Activated T-cell treated with anti-CD3 and anti-CD28 coated beads, Interleukin-2, amount 50 U/mL, for 1 hour (primary cell): Measurements from ENCODE around the gene RPLP2.

Source experiments
- DNase-seq: peaks from one replicate; pipeline ENCODE4 v3.0.0-alpha.2; 2020

Gene RPLP2

DNA sequence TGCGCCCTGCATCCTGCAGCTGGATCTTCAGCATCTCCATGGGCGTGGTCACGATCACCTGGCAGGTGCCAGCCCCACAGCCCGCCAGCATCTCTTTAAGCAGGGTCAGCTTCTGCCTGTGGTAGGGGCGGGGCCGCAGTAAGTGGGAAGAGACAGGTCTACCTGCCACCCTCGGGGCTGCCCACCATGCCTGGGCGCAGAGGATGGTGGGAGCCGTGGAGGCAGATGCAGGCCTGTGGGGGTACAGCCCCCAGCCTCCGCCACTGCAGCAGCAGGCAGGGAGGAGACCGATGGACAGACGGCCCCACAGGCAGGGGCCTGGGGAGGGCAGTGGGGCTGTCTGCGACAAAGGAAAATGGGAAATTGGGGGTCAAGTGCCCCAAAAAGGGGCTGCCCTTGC is 16.9 kb upstream of the RPLP2 start:
- no peak for DNase-seq

DNA sequence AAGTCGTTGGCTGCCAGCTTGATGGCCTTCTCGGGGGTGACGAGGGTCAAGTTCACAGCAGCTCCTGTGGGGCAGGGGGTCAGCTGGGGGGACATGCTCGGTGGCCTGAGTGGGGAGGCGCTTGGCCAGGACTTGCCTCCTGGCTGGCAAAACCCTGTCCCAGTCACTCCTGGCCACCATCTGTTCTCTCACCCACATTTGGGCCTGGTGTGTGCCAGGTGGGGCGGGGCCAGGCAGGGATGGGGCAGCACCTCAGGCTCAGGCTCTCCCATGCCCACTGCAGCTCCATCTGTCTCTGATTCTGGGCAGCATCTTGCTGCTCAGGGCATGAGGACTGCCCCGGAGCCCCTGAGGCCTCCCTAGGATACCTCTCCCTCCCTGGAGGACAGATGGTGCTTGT is 16.2 kb upstream of the RPLP2 start:
- no peak for DNase-seq

DNA sequence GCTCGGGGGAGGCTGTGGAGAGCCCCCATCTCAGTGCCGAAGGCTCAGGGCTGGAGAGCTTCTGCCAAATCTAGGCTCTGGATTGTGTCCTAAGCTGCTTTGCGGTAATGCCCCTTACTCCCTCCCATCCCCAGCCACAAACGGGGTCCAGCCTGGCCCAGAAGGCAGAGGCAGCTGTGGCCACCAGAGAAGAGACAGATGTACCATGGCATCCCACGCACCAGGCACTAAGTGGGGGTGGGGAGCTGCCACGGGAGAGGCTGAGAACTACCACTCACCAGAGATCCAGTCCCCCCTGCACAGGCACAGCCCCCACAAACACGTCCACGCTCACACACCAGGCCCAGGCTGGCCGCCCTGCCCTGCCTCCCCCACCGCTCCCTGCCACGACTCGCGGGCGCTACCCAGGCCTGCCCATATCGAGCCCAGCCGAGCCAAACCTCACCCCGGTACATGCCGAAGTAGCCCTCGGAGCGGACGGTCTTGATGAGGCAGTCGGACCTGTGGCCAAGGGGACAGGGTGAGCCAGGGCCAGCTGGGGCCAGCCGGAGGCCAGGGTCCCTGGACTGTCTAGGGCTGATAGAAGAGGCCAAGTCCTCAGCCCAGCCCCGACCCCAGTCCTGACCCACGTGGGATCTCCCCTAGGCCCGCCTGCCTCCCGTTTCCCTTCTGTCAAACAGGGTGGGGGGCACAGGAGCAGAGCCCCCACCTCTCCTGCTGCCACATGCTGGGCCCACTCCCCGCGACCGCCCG is 15.6 kb upstream of the RPLP2 start:
- no peak for DNase-seq

DNA sequence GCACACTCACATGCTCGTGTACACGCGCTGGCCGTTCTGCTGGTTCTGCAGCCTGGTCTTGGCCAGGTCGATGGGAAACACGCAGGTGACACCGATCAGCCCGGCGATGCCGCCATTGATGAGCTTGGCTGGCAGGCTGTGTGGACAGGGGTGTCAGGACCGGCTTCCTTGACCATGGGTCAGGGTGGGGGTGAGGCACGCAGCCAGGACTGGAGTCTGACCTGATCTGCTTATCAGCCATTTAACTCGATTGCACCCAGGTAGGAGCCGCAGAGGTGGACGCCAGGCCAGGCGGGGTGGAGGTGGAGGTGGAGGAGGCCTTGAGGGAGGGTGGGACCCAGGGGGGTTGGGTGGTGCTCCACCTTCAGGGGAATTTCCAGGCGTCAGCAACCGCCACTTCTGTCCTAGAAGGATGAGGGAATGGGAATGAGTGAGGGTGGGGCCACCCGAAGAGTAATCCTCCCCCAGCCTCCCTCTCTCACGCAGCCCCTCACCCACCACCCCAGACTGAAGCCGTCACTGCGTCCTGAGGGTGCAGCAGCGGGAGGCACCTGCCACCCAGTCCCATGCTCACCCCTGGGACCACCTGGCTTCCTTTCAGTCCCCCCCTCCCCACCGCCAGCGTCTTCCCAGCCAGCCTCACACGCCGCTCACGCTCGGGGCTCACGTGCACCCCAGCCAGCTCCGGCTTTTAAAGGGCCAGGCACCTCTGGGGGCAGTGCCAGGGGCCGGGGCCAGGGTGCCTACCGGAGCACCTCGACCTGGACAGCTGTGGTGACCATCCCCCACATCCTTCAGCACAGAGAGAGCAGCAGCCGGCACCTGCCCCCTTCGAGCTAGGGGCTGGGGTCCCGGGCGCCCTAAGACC is 14.8 kb upstream of the RPLP2 start:
- DNase-seq: no peak

DNA sequence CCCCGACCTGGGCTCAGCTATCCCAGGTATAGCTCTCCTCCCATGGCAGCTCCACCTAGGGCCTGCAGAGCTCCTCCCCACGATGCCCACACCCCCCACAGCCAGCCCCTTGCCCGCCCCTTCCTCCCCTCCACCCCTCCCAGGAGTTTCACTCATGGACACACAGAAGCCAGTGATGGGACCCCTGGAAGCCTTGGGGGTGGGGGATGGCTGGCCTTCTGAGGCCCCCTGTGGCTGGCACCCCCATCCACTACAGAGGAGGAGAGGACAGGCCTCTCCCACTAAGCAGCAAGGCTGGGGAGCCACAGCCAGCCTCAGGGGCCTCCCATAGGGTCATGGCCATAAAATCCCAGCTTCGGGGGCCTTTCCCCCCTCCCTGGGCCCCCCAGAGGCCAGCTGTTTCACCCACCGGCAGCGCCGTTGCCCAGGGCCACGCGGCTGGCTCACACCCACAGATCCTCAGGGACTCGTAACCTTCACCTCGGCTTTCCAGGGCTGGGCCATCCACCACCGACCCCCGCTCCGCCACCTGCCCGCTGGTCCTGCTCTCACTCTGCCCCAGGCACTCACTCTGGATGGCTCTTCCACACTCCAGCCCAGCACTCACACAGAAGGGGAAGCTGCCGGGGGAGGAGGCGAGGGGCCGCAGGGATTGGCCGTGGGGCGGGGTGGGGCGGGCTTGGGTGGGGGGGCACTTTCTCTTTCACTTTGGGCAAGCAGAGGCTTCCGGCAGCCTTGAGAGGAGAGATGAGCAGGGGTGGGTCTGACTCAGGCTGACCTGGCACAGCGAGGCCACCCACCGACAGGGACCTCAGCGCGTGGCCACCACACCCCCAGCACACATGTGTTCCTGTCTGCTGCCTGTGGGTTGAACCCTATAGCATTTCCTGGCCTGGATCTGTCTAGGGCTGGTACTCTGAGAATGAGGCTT is 13.9 kb upstream of the RPLP2 start:
- DNase-seq: peak; percentile 69

DNA sequence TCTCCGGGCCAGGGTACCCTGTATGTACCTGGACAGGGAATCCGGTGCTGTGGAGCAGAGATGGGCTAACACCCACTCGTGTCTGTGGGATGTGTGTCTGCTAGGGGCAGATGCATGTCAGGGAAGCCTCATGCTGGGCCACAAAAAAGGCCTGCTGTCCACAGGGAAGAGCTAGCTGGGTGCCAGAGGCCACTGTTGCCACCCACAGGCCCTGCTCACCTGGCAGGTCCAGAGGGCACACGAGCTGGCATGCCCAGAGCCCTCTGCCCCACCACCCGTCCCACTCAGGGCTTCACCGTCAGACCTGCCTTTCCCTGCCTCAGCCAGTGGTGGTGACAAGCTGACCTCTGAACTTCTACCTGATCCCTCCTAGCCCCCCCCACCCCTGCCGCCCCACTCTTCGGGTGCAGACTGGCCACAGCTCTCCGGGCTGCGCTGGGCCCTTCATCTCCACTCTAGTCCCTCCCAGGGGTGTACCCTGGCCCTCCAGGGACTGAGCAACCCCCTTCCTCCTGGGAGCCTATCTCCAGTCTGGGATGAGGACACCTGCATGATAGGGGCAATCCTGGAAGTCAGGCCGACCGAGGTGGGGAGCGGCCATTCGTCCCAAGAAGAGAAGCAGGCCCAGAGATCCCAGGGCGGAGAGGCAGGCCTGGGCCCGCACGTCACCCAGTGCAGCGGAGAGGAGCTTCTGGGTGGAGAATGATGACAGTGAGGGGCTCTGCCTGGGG is 13.0 kb upstream of the RPLP2 start:
- DNase-seq: no peak

DNA sequence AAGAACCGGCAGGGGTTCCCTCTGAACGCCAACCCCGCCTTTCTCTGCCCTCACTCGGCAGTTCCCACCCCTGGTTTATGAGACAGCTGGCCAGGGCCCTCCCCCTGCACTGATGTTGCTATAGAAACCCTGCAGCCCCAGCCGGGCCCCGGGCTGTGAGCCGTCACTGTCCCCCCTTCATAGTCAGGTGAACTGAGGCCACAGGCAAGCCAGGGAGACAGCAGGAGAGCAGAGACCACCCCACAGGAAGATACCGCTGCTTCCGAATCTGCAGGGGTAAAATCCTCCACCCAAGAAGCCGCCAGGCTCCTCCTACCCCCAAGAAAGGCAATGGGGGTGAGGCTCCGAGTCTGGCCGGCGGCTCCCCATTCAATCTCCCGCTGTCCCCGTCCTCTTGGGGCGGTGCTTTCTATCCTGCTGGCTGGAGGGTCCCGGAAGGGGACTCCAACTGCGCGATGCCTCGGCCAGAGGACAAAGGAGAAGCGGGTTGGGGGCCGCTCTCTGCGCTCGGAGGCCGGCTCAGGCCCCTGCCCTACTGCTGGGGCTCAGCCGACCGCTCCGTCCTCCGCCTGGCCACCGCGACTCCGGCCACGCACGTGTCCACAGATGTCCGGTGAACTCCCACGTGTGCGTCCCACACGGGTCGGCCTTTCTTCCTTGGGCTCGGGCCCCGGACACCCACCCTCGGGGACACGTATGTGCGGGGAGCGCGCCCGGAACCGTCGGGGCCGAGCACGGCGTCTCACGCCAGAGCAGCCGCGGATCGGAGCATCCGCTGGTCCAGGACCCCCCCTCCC is 12.3 kb upstream of the RPLP2 start:
- DNase-seq: peak; percentile 75

DNA sequence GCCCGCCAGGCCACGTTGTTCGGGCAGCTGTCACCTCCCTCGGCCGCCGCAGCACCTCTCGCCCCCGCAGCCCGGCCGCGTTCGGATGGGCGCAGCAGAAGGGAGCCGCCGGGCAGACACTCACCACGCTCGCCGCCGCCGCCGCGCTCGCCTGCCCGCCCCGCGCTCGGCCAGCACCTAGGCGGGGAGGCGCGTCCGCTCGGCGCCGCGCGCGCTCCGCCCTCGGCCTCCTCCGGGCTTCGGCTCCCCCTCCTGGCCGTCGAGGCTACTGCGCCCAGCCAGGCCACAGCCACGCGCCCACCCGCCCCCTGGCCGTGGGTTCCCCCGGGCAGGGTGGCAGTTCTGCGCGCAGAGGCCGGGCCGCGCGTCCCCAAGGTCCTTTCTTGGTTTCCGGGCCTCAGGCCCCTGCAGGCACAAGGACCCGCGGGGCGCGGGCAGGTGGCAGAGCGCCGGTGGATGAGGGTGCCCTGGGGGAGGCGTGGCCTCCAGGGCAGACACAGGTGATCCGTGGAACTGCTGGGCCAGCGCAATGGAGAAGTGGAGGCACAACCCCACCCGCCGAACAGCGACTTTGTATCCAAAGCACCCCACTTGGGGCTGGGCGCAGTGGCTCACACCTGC is 11.6 kb upstream of the RPLP2 start, which contains the start of gene SLC25A22:
Gene SLC25A22, minus strand, starts transcription at position 189 of the 621 bp plus-strand sequence. CDS start 3,275 bp downstream, outside the sequence.
- DNase-seq: peak; percentile 90

DNA sequence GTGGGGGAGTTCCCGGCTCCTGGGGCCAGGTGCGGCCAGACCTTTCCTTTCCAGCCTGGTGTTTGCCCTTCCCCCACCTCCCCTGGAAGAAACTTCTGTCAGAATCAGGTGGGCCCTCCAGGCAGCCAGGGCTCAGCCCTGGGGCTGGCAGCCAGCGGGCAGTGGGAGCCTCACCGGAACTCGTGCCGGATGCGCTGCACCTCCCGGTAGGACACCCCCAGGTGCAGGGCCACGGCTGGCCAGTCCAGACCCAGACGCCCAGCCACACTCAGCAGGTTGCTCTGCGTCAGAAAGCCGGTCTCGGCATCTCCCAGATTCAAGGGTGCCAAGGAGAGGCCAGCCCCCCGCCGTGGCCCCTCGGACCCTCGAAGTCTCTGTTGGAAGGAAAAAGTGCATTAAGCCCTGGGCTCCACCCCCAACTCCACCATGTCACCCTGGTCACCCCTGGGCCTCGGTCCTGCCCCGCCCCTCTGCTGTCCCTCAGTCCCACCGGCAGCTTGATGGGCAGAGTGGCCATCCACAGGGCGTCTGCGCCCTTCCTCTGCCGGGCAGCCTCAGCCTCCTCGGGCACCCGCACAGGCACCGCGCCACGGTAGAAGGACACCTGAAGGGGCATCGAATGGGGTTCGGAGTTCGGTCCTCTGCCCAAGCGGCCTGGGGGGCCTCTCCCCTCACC is 10.0 kb upstream of the RPLP2 start:
- no peak for DNase-seq

DNA sequence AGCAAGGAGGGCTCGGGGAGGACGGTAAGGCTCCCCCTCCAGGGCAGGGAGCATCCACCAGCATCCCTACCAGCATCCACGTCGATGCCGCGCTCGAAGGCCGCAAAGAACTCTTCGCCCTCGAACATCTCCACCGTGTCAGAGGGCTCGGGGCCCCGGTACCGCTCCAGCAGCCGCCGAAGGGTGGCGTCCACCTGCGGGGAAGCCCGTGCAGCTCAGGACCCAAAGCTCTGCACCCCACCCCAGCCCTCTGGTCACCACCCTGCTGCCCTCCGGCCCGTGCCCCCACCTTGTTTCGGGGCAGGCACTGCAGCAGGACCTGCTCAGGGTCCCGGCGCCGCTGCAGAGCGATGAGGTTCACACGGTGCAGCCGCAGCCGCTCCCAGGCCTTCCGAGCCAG is 9.3 kb upstream of the RPLP2 start:
- no peak for DNase-seq

DNA sequence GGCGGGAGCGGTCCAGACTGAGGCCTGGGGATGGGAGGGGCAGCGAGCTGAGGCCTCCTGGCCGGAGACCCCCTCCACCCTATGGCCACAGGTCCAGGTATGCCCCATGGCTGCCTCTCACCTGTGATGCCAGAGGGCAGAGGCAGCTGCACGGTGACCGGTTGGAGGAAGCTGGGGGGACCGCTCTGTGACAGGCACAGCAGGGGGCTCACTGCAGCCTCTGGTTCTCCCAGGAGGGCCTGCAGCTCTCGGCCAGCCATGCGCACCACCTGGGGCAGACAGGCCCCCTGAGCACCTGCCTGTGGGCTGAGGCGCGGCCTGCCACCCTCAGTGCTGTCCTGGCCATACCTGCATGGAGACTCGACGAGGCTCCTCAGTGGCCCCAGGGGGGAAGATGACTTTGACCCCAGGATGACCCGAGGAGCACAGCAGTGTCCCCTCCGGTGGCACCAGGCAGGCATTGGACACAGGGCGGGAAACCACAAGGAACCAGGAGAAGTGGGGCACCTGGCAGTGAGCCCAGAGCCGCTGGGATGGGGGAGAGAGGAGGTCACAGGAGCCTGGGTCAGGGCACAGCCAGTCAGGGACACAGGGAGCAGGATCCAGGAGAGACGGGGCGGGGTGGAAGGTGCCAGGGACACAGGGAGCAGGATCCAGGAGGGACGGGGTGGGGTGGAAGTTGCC is 8.5 kb upstream of the RPLP2 start:
- no peak for DNase-seq

DNA sequence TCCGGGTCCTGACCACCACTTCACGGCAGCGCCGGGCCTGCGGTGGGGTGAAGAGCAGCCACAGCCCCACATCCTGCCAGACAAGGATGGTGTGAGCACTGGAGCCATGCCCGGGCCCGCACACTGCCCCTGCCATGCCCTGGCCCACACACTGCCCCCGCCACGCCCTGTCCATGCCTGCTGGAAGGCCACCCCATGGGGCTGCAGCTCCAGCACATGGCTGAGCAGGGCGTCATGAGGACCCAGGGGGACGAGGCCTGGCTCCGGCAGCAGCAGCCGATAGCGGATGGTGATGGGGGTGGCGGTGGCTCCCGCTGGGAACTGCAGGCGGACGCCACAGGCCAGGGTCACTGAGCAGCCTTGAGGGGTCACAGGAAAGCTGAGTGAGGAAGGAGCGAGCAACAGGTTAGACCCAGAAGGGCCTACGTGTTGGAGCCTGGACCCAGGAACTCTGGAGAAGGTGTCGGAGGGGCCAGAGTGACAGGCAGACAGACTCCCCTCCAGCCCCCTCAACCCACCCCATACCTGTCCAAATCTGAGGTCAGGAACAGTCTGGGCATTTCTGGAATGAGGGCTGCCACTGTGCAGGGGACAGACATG is 7.6 kb upstream of the RPLP2 start:
- no peak for DNase-seq

DNA sequence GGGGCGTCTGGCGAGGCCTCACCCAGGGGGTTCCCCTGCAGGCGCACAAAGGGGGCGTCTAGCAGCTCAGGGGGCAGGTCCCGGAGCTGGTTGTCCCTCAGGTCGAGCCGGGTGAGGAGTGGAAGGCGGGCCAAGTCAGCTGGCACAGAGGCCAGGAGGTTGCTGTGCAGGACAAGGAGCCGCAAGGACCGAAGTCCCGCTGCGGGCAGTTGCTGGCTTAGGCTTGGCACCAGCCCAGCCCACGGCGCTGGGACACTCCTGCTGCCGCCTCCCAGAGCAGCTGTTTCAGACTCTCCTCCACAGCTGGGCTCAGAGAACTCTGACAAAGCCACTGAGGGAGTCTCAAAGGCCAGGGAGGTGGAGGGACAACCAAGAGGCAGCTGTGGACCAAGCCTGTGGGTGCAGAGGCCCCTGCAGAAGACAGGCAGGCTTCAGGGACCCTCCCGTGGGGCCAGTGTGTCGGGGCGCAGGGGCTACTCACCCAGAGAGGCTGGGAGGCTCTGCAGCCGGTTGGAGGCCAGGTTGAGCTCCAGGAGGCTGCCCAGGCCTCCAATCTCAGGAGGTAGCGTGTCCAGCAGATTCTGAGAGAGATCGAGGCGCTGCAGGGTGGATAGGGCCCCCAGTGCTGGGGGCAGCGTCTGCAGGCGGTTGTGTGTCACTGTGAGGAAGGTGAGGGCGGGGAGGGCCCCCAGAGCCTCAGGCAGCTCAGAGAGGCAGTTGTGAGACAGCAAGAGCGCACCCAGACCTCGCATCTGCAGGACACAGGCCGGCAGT is 6.9 kb upstream of the RPLP2 start:
- DNase-seq: no peak

DNA sequence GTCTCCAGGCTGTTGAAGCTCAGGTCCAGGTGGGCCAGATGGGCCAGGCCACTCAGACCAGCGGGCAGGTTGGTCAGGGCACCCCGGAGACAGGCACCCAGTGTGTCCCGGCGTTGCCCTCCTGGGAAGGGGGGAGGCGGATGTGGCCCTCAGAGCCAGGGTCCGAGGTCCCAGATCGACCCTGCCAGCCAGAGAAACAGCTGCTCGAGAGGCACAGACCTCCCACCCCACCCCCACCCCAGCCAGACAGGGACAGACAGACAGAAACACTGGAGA is 6.4 kb upstream of the RPLP2 start:
- no peak for DNase-seq

DNA sequence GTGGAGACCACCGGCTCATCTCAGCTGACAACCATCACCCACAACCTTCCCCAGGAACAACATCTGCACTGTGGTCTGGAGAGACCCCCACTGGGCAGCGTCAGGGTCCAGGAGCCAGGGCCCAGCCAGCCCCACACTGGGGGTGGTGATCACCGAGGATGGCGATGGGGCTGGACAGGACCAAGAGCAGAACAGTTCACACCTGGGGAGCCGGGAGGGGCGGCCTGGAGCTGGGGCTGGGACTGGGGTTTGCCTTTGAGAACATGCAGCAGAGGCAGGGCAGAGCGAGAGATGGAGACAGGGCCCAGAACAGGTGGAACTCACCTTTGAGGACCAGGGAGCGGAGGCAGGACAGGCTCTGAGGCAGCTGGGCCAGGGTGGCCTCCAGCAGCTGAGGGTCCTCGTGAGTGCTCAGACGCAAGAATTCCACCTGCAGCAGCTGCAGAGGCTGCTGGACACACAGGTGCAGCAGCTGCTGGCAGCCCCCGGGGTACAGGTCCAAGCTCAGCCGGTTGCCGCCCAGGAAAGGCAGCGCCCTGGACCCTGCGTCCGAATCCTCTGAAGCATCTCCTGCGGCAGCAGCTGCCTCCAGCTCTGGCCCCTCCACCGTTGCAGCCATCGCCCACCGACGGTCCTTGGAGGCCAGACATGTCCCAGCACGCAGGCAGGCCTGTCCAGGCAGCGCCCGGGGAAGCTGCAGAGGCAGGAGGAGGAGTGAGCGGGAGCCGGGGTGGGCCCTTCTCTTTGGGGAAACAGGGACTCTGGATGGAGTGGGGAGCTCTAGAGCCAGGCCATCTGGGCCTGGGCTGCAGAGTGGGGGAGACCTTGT is 5.8 kb upstream of the RPLP2 start:
- DNase-seq: no peak

DNA sequence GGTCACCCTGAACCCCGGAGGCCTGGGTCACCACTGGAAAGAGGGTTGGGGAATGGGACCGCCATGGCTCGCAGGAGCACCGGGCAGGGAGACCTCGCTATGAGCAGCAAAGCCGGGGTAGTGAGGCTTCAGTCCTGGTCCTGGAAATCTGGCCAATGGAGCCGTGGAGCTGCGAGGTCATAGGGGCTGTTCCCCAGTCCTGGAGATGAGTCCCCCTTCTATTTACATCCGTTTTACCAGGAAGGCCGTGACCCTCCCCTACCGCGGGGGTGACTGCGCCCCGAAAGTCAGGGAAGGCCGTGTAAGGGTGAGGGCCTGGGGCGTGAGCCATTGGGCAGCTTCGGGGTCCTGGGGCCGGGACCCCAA is 5.2 kb upstream of the RPLP2 start:
- DNase-seq: no peak

DNA sequence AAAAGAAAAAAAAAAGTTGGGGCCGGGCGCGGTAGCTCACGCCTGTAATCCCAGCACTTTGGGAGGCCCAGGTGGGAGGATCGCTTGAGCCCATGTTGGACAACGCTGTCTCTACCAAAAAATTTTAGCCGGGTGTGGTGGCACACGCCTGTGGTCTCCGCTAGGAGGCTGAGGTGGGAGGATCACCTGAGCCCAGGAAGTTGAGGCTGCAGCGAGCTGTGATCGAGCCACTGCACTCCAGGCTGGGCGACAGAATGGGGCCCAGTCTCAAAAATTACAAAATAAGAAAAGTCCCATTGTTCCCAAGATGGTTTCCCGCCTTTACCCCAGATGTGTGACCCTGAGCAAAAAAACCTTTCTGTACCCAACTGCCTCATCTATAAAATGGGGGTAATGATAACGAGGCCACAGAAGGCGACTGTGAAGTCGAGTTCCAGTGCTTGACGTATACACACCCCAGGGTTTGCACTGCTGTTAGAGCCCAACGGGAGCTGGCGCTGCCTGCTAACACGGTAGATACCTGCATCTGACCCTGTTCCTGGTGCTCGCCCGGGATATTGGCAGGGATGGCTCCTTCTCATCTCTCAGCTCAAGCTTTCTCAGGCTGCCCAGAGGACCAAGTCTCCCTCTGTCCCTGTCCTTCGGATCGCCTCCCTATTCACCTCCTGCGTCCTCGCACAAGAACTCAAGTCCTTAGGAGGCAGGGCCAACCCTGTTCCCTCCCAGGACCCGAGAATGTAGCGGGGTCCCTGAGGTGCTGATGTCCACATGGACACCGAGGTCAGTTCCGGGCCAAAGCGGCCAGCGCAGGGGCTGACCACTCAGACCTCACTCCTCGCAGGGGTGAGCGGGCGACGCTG is 1.1 kb upstream of the RPLP2 start:
- no peak for DNase-seq
